Heart right ventricle (tissue), 16 donors: ENCODE data around the gene GMPR2. TPM values are rescaled to one million over a fixed set of nuclear protein-coding genes. Genes with fewer than 3 reads are reported as not detected.

Experiments
- ATAC-seq, 8 donors: fragments of 200-7000 bp; cut with Tn5 transposase; one replicate each; pipeline ENCODE4 v1.9.1; 2020; ENCODE audit warnings: mild to moderate bottlenecking in 8 of 8, moderate library complexity in 8 of 8, moderate number of reproducible peaks in 1 of 8
- DNase-seq, 2 donors: peaks; one replicate each; pipeline ENCODE4 v3.0.0-alpha.2; 2020
- H3K27ac ChIP-seq, 10 donors: fragments of 200-600 bp; sonication (generic) in 2 of 10; one replicate each; pipeline versions ENCODE4 v1.5.0 to v1.8.0; 2020 to 2022; ENCODE audit warnings: mild to moderate bottlenecking in 3 of 10
- H3K27me3 ChIP-seq, 7 donors: fragments of 200-600 bp; one replicate each; pipeline ENCODE4 v1.8.0; 2021 to 2022; ENCODE audit warnings: mild to moderate bottlenecking in 2 of 7
- H3K36me3 ChIP-seq, 9 donors: fragments of 200-600 bp; sonication (generic) in 1 of 9; one replicate each; pipeline versions ENCODE4 v1.5.0 to v1.8.0; 2020 to 2022; ENCODE audit warnings: mild to moderate bottlenecking in 2 of 9
- H3K4me1 ChIP-seq, 9 donors: fragments of 200-600 bp; sonication (generic) in 1 of 9; one replicate each; pipeline versions ENCODE4 v1.5.0 to v1.8.0; 2020 to 2022; ENCODE audit warnings: mild to moderate bottlenecking in 4 of 9
- H3K4me3 ChIP-seq, 10 donors: fragments of 200-600 bp; sonication (generic) in 2 of 10; one replicate each; pipeline versions ENCODE4 v1.5.0 to v1.8.0; 2020 to 2022; ENCODE audit warnings: mild to moderate bottlenecking in 7 of 10, moderate library complexity in 2 of 10
- H3K9me3 ChIP-seq, 11 donors: fragments of 200-600 bp in 10 of 11; sonication (generic) in 2 of 11; one replicate each; pipeline versions ENCODE4 v1.5.0 to v1.8.0; 2013 to 2022; ENCODE audit warnings: mild to moderate bottlenecking in 2 of 11, control low read depth in 1 of 11, moderate library complexity in 1 of 11
- CTCF ChIP-seq, 9 donors: fragments of 200-600 bp; sonication (generic) in 2 of 9; IDR thresholded peaks; one replicate each; pipeline versions ENCODE4 v1.5.0 to v1.8.0; 2021 to 2022; ENCODE audit warnings: antibody characterized with exemption in 9 of 9, mild to moderate bottlenecking in 5 of 9, moderate library complexity in 1 of 9
- WGBS, 2 donors: extraction: QIAGEN DNeasy Blood & Tissue Kit; methylation state at CpG; one replicate each; pipeline ENCODE4 v1.1.7; 2013; ENCODE audit warnings: inconsistent platforms in 1 of 2; 5-methylcytosine and 5-hydroxymethylcytosine counted together
- intact Hi-C, 10 donors: fragments of 100-400 bp; cut with DNase I; formaldehyde crosslinking; loops; one replicate each; pipeline versions ENCODE4 v1.11.1 to v1.14.2; 2022
- polyA plus RNA-seq, 2 donors: library from polyadenylated mRNA; stranded (reverse); fragments of 200-250 nt; gene quantifications; one replicate each; pipeline ENCODE4 v1.2.3, GENCODE V29; 2013
- total RNA-seq, 10 donors: library from RNA; stranded (reverse); fragmentation: NEBNext Ultra II Directional in 3 of 10; extraction: Animal tissue kit (Norgen Biotek cat#: 25700) in 3 of 10; gene quantifications; one replicate each; pipeline versions ENCODE4 v1.2.1 to v1.2.4, GENCODE V29; 2021 to 2023
- donor health status: Arrhythmogenic right ventricular cardiomyopathy.
- donor health status: ischemic (EF 13 %, LVEDD 7.1; RV severe dilation, severe dysfunction).
- donor health status: healthy with polysubstance abuse.
- donor health status: DM: no; HTN: yes; CAD: no.
- donor health status: DM: no; HTN: no; CAD: no.
- donor health status: ischemic (EF 25% LVEDD 6.9; RV normal size, moderate dysfunction).
- donor health status: ischemic (EF 25% LVEDD 5.7; RV mildly dilated, moderate dysfunction).
- donor health status: healthy.
- donor health status: DM: yes; HTN: yes; CAD: no.
- donor health status: Ischemic cardiomyopathy.
- donor health status: ischemic (EF 35%, LVEDD 5.7; RV mildly dilated, moderate dysfunction).
- donor health status: nonischemic (EF 11% LVEDD 7.7; RV severe dilation, severe dysfunction).
- donor health status: DM: yes; HTN: yes; CAD: no.
- donor health status: PGD.
- donor health status: ischemic (EF 29% LVEDD 5.4; RV normal size, mild dysfunction).
- donor health status: nonischemic (EF 23%, LVEDD 6.1; RV moderate dilation, normal function).

The GMPR2 gene
- total and polyA plus RNA-seq, 12 donors = 26.4 to 46.9 (median 32.7) TPM

DNA sequence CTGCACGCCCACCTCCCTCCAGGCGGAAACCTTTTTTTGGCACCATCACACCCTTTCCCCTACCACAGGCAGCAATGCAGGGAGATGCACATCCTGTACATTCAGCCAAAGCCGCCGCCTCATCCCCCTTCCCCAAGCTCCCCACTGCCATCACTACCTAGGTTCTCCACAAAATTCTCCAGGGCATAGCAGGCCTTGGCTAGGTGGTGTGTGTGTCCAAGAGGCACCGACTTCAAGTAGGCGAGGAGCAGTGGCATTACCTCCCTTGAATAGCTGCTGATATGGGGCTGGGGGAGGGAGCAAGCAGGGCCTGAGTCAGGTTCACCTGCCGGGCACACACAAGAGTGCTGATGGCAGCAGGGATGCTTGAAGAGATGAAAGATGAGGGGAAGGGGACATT lies 47.7 kb upstream of the GMPR2 start:
- H3K36me3 ChIP-seq = peaks cover 0 to 80% (median 23%) of the 10 kb centered on the region in 9 donors
- H3K9me3 ChIP-seq = no peaks in the 10 kb centered on the region
- no peak overlapping the region for H3K4me3 ChIP-seq
- 92 to 97% methylated on average over 7 of the region's 7 CpGs for WGBS, 2 donors
- H3K27ac ChIP-seq = no peak overlapping the region
- intact Hi-C loops = no loop called here
- no peaks in the 10 kb centered on the region for H3K27me3 ChIP-seq
- no peak for TF ChIP-seq CTCF (IDR thresholded peaks at IDR 0.05)
- no peak for ATAC-seq
- no peak for DNase-seq
- H3K4me1 ChIP-seq = peaks cover 4 to 33% (median 25%) of the 10 kb centered on the region in 9 donors

GRCh38 chr14:24185741-24186140 lies 47.0 kb upstream of the GMPR2 start:
- Histone ChIP-seq H3K9me3 (no peaks in the 10 kb centered on the region), H3K4me1 (peaks cover 4 to 26% (median 19%) of the 10 kb centered on the region in 9 donors), H3K27ac (no peak overlapping the region), H3K27me3 (no peaks in the 10 kb centered on the region), H3K36me3 (peaks cover 0 to 78% (median 20%) of the 10 kb centered on the region in 9 donors), H3K4me3 (no peak overlapping the region)
- ATAC-seq = no peak
- 93 to 94% methylated on average over 11 of the region's 11 CpGs for WGBS, 2 donors
- intact Hi-C loops = no loop called here
- TF ChIP-seq CTCF (IDR thresholded peaks at IDR 0.05) = no peak
- DNase-seq = no peak

DNA sequence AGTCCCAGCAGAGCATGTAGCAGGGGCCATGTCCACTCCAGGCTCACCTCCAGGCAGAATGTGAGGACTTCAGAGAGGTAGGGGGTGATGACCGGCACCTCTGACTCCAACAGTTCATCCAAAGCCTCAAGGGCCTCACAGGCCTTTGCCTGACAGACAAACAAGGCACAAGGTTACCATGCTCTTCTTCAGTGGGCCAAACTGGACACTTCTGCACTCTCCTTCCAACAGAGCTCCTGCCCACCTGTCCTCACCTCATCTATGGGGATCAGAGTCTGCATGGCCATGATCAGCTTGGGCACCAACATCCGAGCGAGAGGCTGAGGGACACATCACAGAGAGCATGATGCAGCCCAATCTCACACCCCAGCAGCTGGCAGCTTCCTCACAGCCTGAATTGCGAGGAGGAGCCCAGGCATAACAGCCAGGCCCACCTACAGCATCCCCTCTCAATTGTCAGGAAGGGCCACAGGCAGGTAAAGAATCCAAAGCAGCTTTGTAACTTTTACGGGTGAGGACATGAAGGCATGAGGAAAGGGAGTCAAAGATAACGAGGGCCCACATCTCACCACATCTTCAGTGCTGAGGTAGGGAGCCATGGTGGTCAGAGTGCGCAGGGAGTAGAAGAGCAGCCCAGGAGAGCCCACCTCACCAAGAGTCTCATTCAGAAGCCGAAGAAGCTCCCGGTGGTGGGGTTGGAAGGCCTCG lies 45.7 kb upstream of the GMPR2 start:
- peaks cover 0 to 77% (median 24%) of the 10 kb centered on the region in 9 donors for H3K36me3 ChIP-seq
- peaks cover 4 to 24% (median 19%) of the 10 kb centered on the region in 9 donors for H3K4me1 ChIP-seq
- peak overlapping the region in 1 of 10 donors; percentile 94 for H3K4me3 ChIP-seq
- intact Hi-C loops = no loop called here
- no peak overlapping the region for H3K27ac ChIP-seq
- ATAC-seq (no peak), DNase-seq (no peak)
- WGBS, 2 donors = 93 to 95% methylated on average over 10 of the region's 10 CpGs
- no peaks in the 10 kb centered on the region for H3K27me3 ChIP-seq
- H3K9me3 ChIP-seq = no peaks in the 10 kb centered on the region
- TF ChIP-seq CTCF (IDR thresholded peaks at IDR 0.05) = no peak

GRCh38 chr14:24187539-24187915 lies 45.2 kb upstream of the GMPR2 start:
- intact Hi-C loops = no loop called here
- Histone ChIP-seq H3K27me3 (no peaks in the 10 kb centered on the region), H3K9me3 (no peaks in the 10 kb centered on the region), H3K27ac (peak overlapping the region in 4 of 10 donors; percentile 64 to 76 (median 70)), H3K4me1 (peaks cover 4 to 24% (median 19%) of the 10 kb centered on the region in 9 donors), H3K36me3 (peaks cover 0 to 77% (median 30%) of the 10 kb centered on the region in 9 donors), H3K4me3 (peak overlapping the region in 9 of 10 donors; percentile 58 to 94 (median 68))
- WGBS, 2 donors = 84 to 85% methylated on average over 2 of the region's 2 CpGs
- DNase-seq (no peak), ATAC-seq (peak in 1 of 8 donors; percentile 3)
- TF ChIP-seq CTCF (IDR thresholded peaks at IDR 0.05) = no peak
